GM19328 (cell line): ENCODE data around the gene LENG8.
"Not testable (repeated sequence)": the region's sequence is repeated elsewhere in the genome, so short reads cannot be mapped to it uniquely, and the experiment has no call there.

Experiments used
- ATAC-seq: cut with Tn5 transposase; IDR thresholded peaks from one replicate; pipeline ENCODE4 v1.9.1; 2021; ENCODE audit warnings: mild to moderate bottlenecking, moderate library complexity; ENCODE audit not compliant: unreplicated experiment

LENG8 gene

DNA sequence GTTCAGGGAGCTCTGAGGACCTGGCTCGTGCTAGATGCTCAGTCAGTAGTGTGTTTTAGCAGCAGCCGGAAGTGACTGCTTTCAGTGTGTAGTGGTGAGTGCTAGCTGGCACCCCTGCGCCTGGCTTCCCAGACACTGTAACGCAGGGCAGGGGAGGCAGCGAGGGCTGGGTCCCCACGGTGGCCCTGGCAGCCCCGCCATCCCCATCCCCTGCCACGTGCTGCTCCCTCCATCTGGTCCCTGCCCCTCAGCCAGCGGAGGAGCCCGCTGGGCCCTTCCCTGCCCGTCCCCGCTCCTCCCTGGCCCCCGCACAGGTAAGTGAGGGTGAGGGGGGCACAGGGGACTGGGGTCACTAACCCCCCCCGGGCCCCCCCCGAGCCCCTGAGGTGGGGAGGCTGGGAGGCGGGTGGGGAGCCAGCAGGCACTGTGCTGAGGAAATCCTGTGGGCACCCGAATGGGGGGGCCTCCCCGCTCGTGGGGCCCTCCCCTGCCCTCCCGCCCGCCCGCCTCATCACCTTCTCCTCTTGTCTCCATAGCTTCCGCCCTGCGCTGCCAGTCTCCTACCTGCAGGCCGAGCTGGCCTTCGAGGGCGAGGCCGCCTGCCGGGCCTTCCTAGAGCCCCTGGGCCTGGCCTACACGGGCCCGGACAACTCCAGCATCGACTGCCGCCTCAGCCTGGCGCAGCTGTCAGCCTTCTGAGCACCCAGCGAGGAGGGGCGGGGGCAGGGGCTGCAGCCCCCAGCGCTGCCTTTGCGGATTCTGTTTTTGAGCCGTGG is 11.4 kb downstream of the LENG8 start:
- ATAC-seq, result no peak

DNA sequence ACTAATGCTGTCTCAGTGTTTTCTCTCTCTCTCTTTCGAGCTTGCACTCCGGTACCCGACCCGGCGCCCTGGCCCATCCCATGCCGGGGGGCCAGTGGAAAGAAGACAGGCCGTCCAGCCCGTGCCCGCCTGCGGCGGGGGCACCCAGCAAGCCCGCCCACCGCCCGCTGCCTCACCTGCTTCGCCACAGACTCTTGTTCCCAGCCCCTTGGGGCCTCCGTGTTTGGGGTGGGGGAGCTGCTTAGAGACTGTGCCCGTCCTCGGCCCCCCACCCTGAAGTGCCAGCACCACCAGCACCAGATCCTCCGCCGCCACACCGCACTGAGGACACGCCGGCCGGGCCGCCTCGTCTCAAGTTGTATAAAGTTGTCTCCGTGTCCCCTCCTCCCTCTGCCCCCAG is 12.2 kb downstream of the LENG8 start:
- ATAC-seq, result no peak

DNA sequence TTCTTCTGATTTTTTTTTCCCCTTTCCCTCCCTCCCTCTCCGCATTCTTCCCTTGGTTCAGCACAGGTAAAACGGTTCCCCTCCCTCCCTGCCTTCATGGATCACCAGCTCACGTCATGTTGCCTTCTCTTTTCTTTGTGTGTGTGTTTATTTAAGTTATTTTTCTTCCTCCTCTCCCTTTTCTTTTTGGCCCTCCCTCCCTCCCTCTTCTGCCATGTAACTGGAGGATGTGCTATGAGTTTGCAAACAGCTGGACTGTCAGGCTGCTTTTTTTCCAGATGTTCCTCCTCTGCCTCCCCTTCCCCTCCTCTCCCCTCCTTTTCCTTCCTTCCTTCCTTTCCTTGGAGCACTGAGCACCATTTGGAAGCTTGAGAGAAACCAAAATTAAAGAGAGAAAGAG is 12.6 kb downstream of the LENG8 start:
- ATAC-seq, result no peak

DNA sequence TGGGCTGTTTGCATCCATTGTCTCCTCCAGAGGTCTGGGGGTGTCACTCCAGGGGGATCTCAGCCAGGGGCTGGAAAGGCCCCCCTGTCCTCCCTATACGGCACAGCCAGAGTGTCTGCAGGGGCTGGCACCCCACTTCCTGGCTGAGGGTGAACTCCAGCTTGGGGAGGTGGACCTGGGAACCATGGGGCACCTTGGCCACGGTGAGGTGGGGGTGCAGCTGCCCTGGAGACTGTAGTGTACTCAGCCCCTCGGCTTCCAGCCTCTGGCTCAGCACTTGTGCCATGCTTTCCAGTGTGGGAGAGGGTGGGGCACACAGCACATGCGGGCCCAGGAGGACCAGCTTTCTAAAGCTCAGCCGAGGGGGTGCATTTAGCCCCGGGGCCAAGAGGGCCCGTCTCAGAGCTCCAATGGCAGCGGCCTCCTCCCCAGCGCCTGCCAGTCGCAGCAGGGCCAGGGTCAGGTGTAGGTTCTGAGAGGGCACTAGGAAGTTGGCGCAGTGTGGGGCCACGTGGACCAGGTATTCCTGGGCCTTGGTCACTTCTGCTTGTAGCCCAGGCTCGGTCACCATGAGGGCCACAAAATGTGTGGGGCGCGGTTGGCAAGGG is 13.2 kb downstream of the LENG8 start:
- no peak for ATAC-seq

DNA sequence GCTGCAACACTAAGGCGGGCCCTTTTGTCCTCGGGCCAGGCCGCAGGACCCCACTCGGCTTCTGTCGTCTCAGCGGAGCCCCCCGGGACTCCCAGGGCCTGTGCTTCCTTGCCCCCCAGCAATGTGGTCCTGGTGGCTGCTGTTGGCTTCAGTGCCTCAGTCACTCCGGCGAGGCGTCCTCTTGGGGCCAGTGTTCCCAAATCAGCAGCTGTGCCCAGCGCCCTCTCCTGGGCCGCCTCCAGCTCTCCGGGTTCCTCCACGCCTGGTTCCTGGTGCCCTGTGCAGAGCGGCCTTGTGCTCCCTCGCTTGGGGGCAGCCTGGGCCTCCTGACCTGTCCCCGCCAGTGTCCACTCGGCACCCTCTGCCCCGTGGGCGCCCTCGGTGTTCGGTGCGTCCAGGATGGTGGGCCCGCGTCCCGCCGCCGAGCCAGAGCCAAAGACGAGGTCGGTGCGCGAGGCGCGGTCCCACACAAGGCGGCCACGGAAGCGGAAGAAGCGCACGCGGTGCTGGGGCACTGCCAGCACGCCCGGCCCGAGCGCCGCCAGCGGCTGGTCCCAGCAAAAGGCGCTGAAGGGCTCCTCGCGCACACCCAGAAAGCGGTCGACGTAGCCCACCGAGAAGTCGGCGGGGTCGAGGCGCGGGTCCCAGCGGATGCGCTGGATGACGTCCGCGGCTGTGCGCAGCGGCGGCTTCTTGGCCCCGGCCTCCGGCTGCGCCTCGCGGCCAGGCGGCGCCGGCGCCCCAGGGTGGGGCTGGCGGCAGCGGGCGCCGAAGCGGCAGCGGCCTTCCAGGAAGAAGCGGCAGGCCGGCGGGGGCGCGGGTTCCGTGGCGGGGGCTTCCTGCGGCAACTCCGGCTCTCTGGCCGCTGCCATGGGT is 13.9 kb downstream of the LENG8 start:
- peak; percentile 4 for ATAC-seq

DNA sequence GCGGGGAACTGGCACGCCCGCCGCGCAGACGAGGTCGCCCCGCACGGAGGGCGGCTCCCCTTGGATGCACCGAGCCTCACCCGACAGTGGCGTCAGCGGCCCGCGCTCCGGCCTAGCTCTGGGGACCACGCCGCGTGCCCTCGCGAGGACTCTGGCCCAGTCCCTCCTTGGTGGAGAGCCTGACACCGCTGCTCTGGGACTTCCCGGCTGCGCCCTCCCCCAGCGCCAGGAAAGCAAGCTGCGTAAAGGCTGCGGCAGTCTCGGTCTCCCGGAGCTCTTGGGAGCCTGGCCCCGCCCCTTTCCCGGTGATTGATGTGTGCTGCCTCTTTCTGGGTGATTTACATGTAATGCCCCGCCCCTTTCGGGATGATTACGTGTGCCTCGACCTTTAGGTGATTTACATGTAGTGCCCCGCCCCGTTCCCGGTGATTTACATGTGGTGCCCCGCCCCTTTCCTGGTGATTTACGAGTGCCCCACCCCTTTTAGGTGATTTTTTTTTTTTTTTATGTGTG is 14.6 kb downstream of the LENG8 start, which contains the start of gene LENG9:
Gene LENG9 (minus strand): TSS at position 248 of the 513 bp plus-strand sequence. CDS start 252 bp downstream, outside the sequence.
- peak; percentile 44 for ATAC-seq

DNA sequence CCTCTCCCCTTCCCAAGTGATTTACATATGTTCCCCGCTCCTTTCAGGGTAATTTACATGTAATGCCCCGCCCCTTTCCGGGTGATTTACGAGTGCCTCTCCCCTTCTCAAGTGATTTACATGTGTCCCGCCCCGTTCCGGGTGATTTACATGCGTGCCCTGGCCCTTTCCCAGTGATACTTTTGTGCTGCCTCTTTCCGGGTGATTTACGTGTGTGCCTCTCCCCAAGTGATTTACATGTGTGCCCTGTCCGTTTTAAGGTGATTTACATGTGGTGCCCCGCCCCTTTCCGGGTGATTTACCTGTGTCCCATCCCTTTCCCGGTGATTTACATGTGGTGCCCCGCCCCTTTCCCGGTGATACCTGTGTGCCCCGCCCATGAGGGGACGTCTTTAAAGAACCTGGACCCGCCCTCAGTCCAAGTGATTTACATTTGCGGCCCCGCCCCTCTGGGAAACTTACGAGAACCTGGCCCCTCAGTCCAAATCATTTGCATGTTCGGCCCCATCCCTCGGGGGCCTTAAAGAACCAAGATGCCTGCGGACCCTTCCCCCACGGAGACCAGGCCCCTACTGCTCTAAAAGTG is 15.1 kb downstream of the LENG8 start:
- ATAC-seq, result peak; percentile 30

DNA sequence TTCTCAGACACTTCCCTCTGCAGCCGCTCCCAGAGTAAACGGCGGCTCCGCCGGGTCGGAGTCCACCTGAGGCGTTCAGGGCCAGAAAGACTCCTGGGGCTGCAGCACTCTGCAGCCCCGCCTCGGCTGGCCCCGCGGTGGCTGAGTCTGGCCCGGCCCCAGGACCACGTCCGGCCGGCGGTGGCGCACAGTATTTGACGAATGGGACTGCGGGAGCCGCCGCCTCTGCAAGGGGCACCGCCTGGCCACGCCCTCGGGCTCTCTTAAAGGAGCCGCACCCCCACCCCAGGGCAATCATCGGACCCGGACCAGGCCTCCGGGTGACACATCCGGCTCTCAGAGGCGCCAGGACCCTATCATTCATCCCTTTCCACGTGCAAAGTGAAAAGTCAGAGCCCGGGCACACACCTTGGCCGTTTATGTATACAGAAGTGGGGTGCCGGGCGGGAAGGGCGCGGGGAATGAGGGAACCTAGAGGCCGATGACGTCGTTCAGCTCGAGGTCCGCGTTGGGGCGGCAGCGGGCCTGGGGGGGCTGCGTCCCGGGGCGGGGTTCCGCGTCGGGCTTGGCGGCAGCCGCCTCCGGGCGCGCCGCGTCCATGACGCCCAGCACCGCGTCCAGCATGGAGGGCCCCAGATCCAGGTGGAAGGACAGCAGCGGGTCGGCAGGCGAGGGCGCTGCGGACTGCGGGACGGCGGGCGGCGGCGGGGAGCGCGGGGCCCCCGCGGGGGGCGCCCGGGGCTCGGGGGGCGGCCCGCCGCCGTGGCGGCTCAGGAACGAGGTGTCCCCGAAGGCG is 15.8 kb downstream of the LENG8 start:
- ATAC-seq, result peak; percentile 52

DNA sequence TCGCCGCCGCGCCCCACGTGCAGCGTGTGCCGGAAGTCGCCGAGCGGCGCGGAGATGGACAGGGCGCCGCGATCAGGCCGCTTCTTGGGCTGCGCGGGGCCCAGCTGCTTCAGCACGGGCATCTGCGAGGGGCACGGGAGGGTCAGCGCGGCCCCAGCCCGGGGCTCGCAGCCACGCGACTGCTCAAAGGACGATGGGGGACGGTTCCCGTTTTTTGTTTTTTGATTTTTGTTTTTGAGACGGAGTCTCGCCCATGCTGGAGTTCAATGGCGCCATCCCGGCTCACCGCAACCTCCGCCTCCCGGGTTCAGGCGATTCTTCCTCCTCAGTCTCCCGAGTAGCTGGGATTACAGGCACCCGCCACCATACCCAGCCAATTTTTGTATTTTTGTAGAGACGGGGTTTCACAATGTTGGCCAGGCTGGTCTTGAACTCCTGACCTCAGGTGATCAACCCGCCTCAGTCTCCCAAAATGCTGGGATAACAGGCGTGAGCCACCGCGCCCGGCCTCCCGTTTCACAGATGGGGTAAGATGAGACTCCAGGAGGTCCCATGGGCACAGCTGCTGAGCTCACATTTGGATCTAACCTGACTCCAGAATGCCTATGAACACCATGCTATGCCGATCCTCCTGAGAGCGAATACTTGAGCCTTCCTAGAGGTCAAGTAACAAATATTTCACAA is 16.6 kb downstream of the LENG8 start:
- no peak for ATAC-seq

DNA sequence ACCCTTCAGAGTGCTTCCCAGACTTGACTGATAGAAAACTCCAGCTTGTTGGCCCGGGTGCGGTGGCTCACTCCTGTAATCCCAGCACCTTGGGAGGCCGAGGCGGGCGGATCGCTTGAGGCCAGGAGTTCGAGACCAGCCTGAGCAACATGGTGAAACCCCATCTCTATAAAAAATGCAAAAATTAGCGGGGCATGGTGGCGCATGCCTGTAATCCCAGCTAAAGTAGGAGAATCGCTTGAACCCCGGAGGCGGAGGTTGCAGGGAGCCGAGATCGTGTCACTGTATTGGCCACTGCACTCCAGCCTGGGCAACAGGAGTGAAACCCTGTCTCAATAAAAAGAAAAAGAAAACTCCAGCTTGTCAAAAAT is 17.1 kb downstream of the LENG8 start:
- ATAC-seq, result not testable (repeated sequence)

DNA sequence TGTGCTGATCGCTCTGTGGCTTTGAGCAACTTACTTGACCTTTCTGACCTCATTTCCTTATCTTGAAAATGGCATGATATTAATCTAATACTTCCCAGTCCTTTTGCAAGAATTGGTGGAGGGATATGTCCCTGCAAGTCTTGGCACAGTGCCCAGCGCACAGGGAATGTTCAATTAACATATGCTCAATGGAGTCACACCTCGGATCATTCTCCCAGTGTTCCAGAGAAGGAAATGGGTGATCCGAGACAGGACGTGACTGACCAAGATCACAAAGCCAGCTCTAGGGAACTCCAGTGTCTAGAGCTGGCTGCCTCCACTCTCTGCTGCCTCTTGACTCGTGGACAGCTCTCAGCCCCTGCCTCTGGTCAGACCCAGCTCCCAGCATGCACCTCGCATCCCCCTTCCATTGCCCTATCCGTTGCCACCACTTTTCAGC is 20.5 kb downstream of the LENG8 start:
- ATAC-seq, result no peak

DNA sequence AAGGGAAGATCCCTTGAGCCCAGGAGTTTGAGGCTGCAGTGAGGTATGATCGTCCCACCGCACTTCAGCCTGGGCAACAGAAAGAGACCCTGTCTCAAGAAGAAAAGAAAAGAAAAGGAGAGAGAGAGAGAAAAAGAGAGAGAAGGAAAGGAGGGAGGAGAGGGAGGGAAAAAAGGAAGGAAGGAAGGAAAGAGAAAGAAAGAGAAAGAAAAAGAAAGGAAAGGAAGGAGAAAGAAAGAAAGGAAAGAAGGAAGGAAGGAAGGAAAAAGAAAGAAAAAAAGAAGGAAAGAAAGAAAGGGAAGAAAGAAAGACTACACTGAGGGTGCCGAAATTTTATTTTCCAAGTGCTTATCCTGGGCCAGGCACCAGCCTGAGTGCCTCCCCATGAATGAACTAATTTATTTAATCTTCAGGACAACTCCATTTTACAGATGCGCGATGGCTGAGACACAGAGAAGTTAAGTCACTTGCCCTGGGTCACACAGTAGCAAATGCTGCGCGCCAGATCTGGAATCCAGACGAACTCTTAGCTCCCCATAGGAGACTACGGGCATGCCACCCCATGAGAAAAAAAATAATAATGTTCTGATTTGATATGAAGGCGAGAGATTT is 21.4 kb downstream of the LENG8 start:
- no peak for ATAC-seq

DNA sequence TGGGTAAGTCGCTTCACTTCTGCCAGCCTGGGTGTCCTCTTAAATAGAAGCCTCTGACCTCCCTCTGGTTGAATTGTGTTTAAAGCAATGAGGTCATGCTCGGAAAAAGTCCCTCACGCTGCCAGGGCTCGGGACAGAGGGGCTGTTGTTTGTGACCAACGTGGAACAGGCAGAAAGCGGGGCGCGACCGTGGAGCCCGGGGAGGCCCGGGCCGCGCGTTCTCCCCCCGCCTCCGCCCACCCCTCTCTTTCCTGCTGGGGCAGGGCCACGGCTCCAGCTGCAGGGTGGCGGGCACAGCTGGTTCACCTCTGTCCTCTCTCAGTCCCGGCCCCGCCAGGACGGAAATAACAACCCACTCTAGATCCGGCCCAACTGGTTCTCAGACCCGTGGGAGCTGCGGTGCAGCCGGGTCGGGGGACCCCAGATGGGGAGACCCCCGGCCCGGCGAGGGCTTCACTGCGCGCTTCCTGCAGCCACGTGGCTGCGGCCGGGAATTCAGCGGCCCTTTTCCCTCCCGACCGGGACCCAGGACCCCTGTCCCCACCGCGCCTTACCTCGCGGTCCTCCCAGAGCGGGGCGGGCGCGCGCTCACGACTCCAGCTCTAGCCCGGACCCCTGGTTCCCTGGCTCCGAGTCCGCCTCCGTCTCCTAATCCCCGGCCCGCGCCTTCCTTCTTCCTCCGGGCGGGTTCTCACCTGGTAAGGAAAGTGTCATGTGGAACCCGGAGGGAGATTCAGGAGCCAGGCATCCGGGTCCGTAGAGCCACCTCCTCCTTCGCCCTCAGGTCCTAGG is 22.2 kb downstream of the LENG8 start:
- ATAC-seq, result no peak

DNA sequence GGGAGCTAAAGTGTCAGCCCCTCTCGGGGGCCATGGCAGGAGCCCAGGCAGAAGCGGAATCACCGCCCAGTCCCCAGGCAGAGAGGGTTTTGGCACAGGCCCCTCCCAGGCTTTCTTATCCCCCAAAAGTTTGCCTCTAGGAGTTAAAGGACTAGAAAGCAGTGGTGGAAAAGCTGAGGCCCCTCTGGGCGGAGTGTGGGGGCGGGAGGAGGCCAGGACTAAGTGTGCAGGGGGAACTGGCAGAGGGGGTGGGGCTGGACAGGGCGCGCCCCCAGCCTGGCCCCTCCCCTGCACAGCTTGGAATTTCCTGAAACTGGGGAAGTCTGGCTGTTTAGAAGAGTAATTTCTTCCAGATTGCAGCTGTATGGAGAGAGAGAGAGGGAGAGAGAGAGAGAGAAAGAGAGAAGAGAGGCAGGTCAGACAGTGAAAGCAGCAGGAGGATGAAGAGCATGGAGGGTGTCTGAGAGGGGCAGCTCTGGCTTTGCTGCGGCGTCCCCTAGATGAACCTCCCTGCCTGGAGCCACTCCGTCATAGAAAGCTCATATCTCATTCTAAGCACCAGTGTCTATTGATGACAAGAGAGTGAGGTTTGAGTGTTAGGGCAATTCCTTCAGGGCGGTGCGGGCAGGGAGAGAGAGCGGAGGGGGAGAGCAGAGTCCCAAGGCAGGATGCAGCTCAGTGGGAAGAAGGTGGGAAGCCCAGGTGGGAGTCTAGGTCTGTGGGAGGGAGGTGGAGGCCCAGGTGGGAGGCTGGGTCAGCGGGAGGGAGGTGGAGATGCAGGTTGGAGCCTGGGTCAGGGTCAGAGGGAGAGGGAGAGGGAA is 24.3 kb downstream of the LENG8 start, which contains the start of gene CDC42EP5:
Gene CDC42EP5 (minus strand): TSS at position 226 of the 821 bp plus-strand sequence. CDS start 7,749 bp downstream, outside the sequence.
- no peak for ATAC-seq

DNA sequence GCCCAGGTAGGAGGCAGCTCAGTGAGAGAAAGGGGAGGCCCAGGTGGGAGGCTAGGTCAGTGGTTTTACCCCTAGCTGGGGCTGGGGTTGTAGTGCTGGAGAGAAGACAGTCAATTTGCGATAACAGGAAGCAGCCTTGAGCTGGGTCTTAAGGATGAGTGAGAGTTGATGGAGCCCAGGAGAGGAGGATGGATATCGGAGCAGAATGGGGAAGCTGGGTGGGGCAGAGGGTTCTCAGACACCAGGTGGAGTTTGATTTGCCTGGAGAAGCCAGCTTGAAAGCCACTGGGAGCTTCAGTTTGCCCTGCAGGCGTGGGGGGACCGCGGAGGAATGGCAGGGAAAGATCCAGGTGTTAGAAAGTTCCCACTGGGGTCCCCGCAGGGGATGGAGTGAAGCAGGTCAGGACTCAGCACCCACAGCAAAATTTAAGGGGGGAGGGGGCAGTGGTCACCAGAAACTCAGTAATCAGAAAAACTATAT is 24.9 kb downstream of the LENG8 start:
- no peak for ATAC-seq

DNA sequence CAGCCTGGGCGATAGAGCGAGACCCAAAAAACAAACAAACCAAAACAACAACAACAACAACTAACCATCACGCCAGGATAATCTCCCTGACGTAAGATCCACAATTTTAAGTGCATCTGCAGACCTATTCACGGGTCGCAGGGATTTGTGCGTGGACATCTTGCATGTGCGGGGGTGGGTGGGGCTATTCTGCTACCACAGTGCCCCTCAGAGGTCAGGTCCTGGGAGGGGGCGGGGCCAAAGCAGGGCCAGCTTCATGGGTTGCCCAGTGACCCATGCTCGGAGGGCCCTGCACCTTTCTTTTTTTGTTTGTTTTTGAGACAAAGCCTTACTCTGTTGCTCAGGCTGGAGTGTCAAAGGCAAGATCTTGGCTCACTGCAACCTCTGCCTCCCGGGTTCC is 26.7 kb downstream of the LENG8 start:
- no peak for ATAC-seq

DNA sequence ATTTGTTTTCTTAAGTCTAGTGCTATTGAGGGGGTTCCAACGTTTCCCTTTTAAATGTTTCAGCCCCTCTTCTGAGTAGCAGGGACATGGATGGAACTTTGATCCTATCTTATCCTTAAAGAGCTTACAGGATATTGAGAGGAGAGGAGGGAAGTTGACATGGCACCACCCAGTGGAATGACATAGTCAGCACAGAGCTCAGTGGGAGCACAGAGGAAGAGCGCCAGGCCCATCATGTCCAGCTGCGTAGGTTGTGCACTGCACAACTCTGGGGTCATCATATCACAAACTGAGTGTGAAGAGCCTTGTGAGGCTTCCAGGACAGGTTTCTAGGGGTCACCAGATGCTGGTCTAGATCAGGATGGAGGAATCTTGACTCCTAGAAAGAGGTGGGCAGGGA is 28.7 kb downstream of the LENG8 start:
- ATAC-seq, result no peak
